Adrenal gland (tissue), 12 donors: Measurements from ENCODE around the gene UST. TPM values are rescaled to one million over a fixed set of nuclear protein-coding genes. Genes with fewer than 3 reads are reported as not detected.

ENCODE experiments used
- DNase-seq, 7 donors: peaks; one replicate each; pipeline ENCODE4 v3.0.0-alpha.2; 2019 to 2020
- H3K27ac ChIP-seq, 5 donors: fragments of 200-600 bp; sonication (generic) in 4 of 5; 1 replicate in 3 of 5; 2 replicates in 2 of 5; pipeline versions ENCODE4 v1.5.1 to v1.8.0; 2016 to 2020; ENCODE audit warnings: mild to moderate bottlenecking in 1 of 5
- H3K27me3 ChIP-seq: fragments of 200-600 bp; 2 replicates; pipeline ENCODE4 v1.8.0; 2021
- H3K36me3 ChIP-seq, 2 donors: fragments of 200-600 bp; replicated peaks in 1 of 2; 1 replicate in 1 of 2; 2 replicates in 1 of 2; pipeline versions ENCODE4 v1.5.1 to v1.8.0; 2018 to 2022
- H3K4me1 ChIP-seq, 2 donors: fragments of 200-600 bp; replicated peaks in 1 of 2; 1 replicate in 1 of 2; 2 replicates in 1 of 2; pipeline versions ENCODE4 v1.5.1 to v1.8.0; 2018 to 2021
- H3K4me3 ChIP-seq, 4 donors: fragments of 200-600 bp; sonication (generic) in 3 of 4; one replicate each; pipeline ENCODE4 v1.5.1; 2016 to 2018
- H3K9me3 ChIP-seq, 3 donors: fragments of 200-600 bp; sonication (generic) in 1 of 3; replicated peaks in 1 of 3; 1 replicate in 2 of 3; 2 replicates in 1 of 3; pipeline versions ENCODE4 v1.5.1 to v1.8.0; 2016 to 2021
- POLR2A ChIP-seq, 2 donors: fragments of 450-650 bp; IDR thresholded peaks; one replicate each; pipeline ENCODE4 v1.6.1; 2017; ENCODE audit warnings: antibody characterized with exemption in 2 of 2, mild to moderate bottlenecking in 2 of 2, moderate library complexity in 1 of 2
- WGBS, 4 donors: extraction: QIAGEN DNeasy Blood & Tissue Kit in 2 of 4; methylation state at CpG; one replicate each; pipeline versions ENCODE4 v1.1.5 to v1.1.7; 2013 to 2017; 5-methylcytosine and 5-hydroxymethylcytosine counted together
- intact Hi-C, 2 donors: fragments of 100-400 bp; cut with DNase I; formaldehyde crosslinking; loops; one replicate each; pipeline versions ENCODE4 v1.14.1 to v1.15.0; 2022 to 2023
- polyA plus RNA-seq, 3 donors: library from polyadenylated mRNA; stranded (reverse); fragments of 200-250 nt in 2 of 3; fragments of 350-450 nt in 1 of 3; fragmentation: Illumina TruSeq in 1 of 3; extraction: RNeasy Lipid Tissue Mini Kit (QIAGEN cat#74804) in 1 of 3; gene quantifications; one replicate each; pipeline ENCODE4 v1.2.3, GENCODE V29; 2013 to 2014
- total RNA-seq, 9 donors: library from RNA; depleted of rRNA in 4 of 9; stranded (reverse); fragments of >200 nt in 4 of 9; fragments of 120-200 nt in 1 of 9; fragmentation: NEBNext Ultra II Directional in 1 of 9; extraction: Animal tissue kit (Norgen Biotek cat#: 25700) in 1 of 9; gene quantifications; one replicate each; pipeline versions ENCODE4 v1.1.0 to v1.2.4, GENCODE V29; 2013 to 2023
- TF ChIP-seq, protein P1 (sequence below), 6 experiments: fragments of 450-650 bp in 4 of 6; fragments of 200-600 bp in 2 of 6; sonication (generic) in 1 of 6; IDR thresholded peaks; 1 replicate in 5 of 6; 2 replicates in 1 of 6; pipeline versions ENCODE4 v1.5.1 to v1.8.0; 2016 to 2021; ENCODE audit warnings: antibody characterized with exemption in 6 of 6, mild to moderate bottlenecking in 2 of 6, moderate library complexity in 1 of 6
- donor health status: healthy with polysubstance abuse.
- donor health status: Bipolar disorder and iron deficiency.
- donor health status: DM: yes; HTN: yes; CAD: no.
- donor health status: DM: no; HTN: no; CAD: no.
- donor health status: DM: no; HTN: no; CAD: no.
- donor health status: DM: yes; HTN: yes; CAD: no.

The UST gene
- total and polyA plus RNA-seq, 12 donors, result 5.9 to 37.4 (median 18.3) TPM

DNA sequence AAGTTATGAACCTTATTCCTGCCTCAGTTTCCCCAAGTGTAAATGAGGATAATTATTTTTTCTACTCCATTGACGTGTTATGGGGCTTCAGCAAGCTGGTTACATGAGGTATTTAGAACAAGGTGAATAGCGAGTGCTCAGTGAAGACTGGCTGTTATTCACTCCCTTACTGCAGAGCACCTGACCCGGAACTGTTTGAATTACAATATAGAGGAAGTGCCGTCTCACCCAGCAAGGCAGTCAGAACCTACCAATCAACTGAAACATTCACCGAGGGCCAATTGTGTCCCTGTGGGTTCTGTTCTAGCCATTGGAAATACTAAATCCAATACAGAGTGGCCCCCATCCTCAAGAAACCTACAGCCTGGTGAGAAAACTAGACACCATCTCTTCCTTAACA lies 216.9 kb downstream of the UST start:
- WGBS, 4 donors, result 96 to 99% (median 98%) methylated on average over 5 of the region's 5 CpGs
- intact Hi-C loops, result no loop called here

DNA sequence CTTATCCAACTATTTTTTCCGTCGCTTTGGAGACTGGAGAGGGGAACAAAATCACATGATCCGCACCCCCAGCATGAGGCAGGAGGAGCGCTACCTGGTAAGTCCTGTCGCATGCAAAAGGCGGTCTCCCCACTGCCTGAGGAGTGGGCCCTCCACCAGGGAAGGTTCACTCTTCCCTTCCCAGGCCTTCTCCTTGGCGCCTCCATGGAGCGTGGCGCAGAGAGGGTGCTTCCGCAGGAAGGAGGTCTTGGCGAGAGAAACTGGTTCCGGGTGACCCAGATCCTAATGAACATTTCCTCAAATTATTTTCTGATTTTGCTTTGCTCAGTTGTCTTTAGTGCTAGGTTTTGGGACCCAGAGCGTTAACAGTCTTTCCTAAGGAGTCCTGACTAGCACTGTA lies 217.6 kb downstream of the UST start:
- 97 to 99% (median 98%) methylated on average over 11 to 13 of the region's 13 CpGs for WGBS, 4 donors

More for the DNA sequence above, 216.9 kb downstream of the UST start:
- no peak overlapping the region for H3K4me3 ChIP-seq
- H3K36me3 ChIP-seq, result no peaks in the 10 kb centered on the region
- DNase-seq, result no peak
- no peaks in the 10 kb centered on the region for H3K27me3 ChIP-seq
- H3K4me1 ChIP-seq, result peaks cover 0 to 4% of the 10 kb centered on the region in 2 donors
- no peak overlapping the region for H3K27ac ChIP-seq
- TF ChIP-seq POLR2A (IDR thresholded peaks at IDR 0.05), result no peak
- H3K9me3 ChIP-seq, result no peaks in the 10 kb centered on the region

DNA sequence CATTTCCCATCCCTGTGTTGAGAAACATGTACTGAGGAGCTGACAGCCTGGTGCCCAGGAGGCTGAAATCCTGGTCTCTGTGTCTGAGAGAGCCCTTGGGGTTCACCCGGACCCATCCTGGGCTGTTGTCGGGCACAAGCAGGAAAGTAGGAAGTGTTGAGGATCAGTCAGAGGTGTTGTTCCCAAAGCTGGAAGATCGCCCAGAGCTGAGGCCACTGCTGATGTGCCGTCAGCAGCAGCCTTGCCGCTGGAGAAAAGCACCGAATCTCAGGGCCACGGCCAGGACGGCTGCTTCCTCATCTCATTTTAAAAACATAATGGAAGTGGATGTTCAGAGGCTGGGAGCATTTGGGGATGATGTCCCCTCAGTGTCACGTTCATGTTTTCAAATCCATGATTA lies 218.5 kb downstream of the UST start:
- Histone ChIP-seq H3K4me1 (peaks cover 0 to 4% of the 10 kb centered on the region in 2 donors), H3K9me3 (no peaks in the 10 kb centered on the region), H3K36me3 (no peaks in the 10 kb centered on the region), H3K27me3 (no peaks in the 10 kb centered on the region), H3K27ac (peak overlapping the region in 2 of 5 donors; percentile 30 to 54), H3K4me3 (no peak overlapping the region)
- TF ChIP-seq POLR2A (IDR thresholded peaks at IDR 0.05), result no peak
- TF ChIP-seq, protein P1, sequence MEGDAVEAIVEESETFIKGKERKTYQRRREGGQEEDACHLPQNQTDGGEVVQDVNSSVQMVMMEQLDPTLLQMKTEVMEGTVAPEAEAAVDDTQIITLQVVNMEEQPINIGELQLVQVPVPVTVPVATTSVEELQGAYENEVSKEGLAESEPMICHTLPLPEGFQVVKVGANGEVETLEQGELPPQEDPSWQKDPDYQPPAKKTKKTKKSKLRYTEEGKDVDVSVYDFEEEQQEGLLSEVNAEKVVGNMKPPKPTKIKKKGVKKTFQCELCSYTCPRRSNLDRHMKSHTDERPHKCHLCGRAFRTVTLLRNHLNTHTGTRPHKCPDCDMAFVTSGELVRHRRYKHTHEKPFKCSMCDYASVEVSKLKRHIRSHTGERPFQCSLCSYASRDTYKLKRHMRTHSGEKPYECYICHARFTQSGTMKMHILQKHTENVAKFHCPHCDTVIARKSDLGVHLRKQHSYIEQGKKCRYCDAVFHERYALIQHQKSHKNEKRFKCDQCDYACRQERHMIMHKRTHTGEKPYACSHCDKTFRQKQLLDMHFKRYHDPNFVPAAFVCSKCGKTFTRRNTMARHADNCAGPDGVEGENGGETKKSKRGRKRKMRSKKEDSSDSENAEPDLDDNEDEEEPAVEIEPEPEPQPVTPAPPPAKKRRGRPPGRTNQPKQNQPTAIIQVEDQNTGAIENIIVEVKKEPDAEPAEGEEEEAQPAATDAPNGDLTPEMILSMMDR (IDR thresholded peaks at IDR 0.05), result no peak
- WGBS, 4 donors, result 35 to 71% (median 53%) methylated on average over 5 to 9 of the region's 9 CpGs
- intact Hi-C loops, result no loop called here
- peak; percentile 69 to 92 (median 86) for DNase-seq

More for the DNA sequence above, 217.6 kb downstream of the UST start:
- Histone ChIP-seq H3K4me1 (peaks cover 0 to 4% of the 10 kb centered on the region in 2 donors), H3K36me3 (no peaks in the 10 kb centered on the region), H3K4me3 (no peak overlapping the region), H3K27me3 (no peaks in the 10 kb centered on the region), H3K9me3 (no peaks in the 10 kb centered on the region), H3K27ac (no peak overlapping the region)
- no peak for TF ChIP-seq POLR2A (IDR thresholded peaks at IDR 0.05)
- TF ChIP-seq, protein P1 (IDR thresholded peaks at IDR 0.05), result no peak
- no peak for DNase-seq
- intact Hi-C loops, result no loop called here

DNA sequence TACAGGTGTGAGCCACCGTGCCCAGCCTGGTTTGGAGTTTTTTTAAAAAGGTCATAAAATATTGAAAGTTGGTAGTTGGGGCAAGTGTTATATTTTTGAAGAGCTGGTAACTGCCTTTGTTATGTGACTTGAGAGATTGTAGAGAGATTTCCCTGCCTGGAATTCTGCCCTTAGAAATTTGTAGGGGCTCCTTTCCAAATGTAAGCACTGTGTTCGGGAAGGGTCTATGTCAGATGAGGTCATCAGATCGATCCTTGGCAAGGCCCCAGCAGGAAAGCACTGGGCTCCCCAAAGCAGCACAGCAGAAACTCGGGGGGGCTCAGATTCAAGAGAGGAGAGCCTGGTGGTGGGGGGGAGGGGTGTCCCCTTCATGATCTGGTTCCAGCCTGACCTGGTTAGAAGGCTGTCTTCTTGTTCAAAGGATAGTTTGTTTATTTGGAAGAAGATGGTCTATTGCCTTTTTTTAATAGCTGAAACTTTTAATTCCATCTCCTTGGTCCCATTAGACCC lies 220.2 kb downstream of the UST start:
- Histone ChIP-seq H3K27me3 (no peaks in the 10 kb centered on the region), H3K9me3 (no peaks in the 10 kb centered on the region), H3K4me3 (no peak overlapping the region), H3K4me1 (peaks cover 0 to 4% of the 10 kb centered on the region in 2 donors), H3K27ac (no peak overlapping the region), H3K36me3 (no peaks in the 10 kb centered on the region)
- 61 to 73% (median 70%) methylated on average over 4 of the region's 4 CpGs for WGBS, 4 donors
- no peak for DNase-seq
- TF ChIP-seq POLR2A (IDR thresholded peaks at IDR 0.05), result no peak
- TF ChIP-seq, protein P1 (IDR thresholded peaks at IDR 0.05), result no peak
- intact Hi-C loops, result no loop called here

DNA sequence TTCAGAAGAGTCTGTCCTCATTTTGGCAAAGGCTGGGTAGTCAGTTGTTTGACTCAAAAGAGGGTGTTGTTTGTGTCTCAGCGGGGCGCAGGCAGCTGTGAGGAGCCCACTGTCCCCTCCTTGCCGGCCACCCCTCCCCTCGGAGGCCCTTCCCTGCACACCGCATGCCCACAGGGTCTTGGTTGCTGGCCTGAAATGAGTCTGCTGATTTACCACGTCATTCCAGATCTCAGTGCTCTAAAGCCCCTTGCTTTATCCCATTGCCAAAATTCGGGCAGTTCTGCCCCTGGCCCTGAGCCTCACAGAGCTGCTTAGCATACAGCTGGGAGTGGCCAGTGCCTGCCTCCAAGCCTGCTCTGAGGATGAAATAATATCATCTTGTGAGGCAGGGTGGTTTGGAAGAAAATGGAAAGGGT lies 220.7 kb downstream of the UST start:
- Histone ChIP-seq H3K27ac (no peak overlapping the region), H3K27me3 (no peaks in the 10 kb centered on the region), H3K4me3 (no peak overlapping the region), H3K4me1 (peaks cover 0 to 4% of the 10 kb centered on the region in 2 donors), H3K9me3 (no peaks in the 10 kb centered on the region), H3K36me3 (no peaks in the 10 kb centered on the region)
- TF ChIP-seq POLR2A (IDR thresholded peaks at IDR 0.05), result no peak
- TF ChIP-seq, protein P1 (IDR thresholded peaks at IDR 0.05), result no peak
- no peak for DNase-seq
- WGBS, 4 donors, result 69 to 88% (median 73%) methylated on average over 6 to 7 of the region's 7 CpGs
- intact Hi-C loops, result no loop called here
